Measurements from ENCODE around the gene ALG12.

ALG12 gene

DNA sequence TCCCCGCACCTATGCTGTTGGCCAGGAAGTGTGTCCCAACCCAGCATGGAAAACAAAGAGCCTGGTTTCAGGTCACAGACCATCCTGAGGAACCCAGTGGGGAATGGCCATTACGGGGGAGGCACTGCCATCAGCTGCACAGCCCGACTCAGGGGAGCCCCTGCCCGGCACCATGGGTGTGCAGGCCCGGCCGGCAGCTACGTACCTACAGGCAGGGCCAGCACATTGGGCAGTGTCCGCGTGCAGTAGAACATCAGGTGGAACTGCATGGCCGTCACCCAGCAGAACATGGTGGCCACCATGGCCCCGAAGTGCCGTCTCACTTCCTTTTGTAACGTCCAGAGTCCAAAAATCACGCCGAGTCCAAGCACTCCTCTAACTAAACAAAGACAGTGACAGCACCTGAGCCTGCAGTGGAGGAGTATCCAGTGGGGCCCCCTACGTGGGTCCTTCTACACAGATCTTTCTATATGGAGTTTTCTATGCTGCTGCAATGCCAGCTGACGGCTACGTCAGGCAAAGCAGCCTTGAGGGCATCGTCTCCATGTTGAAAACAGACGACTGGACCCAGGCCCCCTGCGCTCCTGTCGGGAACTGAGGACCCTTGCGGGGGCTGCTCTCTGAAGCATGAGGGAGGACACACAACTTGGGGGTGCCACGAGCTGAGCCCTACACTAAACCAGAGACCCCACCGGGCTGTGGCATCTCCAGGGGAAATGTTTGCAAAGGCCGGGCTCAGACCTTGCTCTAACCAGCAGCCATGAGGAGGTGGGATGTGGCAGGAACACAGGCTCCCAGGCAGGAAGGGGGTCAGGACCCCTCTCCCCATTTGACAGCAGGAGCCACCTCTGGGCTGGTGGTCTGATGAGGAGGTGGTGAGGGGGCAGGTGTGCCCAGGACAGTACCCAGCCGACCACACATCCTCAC, 7.7 kb downstream of the ALG12 start:
- DNase-seq: no peak

DNA sequence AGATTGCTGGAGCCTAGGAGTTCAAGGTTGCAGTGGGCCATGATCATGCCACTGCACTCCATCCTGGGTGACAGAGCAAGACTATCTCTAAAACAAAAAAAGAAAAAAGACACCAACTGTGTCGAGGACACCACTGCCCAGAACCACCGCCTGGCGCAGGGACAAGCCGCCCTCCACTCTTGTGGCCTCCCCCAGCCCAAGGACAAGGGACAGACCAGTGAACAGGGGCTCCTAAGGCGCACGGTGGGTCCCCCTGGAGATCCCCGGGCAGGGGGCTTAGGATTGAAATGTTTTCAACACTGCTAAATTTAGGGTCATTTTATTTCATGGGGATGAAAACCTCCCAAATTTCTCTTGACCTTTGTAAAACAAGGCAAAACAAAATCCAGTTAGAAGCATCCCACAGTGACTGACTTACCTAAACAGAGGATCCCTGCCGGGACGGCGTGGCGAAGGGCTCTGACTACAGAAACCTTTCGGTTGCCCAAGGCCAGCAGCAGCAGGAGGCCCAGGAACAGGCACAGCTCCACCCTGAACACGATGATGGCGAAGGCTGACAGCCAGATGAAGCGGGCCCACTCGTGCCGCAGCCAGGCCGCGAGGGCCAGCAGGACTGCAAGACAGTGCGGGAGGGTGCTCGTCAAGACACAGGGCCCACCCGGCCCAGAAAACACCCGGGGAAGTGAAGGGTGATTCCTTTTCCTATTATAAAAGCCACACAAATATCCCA, 8.6 kb downstream of the ALG12 start:
- DNase-seq: no peak

DNA sequence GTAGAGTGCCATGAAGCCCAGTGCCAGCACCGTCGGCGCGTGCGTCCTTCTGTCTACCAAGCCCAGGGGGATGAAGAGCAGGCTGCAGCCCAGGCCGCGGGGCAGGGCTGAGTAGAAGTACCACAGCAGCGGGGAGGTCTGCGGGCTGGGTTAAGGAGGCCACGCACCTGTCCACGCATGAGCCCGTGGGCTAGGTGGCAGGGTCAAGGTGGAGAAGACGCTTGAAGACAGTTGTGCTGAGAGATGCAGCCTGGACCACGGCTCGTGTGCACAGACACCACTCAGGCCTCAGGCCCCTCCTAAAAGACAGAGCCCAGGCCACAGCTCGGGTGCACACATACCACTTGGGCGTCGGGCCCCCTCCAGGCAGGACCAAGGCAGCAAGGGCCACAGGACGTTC, 10.4 kb downstream of the ALG12 start:
- DNase-seq: no peak

DNA sequence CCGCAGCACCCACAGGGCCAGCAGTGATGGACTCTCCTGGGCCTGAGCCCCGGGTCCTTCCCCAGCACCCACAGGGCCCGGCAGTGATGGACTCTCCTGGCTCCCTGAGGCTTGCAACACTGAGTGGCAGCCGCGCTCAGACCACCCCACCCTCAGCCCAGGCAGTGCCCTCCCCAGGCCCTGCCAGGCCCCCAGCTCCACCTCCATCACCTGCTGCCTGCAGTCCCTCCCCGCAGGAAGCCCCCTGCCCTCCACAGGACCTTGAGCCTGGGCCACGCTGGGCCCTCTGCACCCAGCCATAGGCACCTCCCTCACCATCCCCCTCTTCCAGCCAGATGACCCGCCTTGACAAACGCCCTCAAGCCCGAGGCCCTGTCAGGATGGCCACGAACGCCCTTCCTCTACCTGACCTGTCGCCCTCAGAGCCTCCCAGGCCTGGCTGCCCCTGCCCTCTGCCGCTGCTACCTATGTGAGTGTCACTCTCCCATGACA, 11.4 kb downstream of the ALG12 start:
- DNase-seq: no peak

DNA sequence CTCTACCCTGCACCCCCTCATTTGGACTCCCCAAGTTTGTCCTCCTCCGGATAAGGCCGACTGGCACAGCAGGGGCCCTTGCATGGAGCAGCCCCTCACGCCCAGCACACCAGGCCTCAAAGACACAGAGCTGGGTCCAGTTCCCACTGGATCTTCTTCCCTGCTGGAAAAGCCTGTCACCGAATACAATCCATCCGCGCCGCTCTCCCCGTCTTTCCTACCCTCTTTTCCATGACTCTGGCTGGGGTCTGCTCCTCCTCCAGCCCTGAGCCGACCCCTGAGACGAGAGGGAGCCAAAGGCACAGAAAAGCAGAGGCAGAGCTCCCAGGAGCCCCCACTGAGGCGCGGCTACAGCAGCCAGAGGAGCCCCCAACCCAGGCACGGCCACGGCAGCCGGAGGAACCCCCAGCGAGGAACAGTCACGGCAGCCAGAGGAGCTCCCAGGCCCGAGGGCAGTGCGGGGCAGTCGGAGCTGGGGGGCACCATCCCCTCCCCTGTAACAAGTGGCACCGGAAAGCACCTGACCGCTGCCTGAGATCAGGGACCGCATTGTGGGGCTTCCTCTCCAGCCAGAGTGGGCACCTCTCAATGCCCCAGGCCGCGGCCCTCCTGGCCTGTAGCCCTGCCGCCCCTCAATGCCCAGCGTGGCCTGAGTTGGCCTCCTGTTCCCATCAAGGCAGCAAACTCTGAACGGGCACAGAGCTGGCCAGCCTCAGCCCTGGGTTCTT, 12.0 kb downstream of the ALG12 start:
- no peak for DNase-seq

DNA sequence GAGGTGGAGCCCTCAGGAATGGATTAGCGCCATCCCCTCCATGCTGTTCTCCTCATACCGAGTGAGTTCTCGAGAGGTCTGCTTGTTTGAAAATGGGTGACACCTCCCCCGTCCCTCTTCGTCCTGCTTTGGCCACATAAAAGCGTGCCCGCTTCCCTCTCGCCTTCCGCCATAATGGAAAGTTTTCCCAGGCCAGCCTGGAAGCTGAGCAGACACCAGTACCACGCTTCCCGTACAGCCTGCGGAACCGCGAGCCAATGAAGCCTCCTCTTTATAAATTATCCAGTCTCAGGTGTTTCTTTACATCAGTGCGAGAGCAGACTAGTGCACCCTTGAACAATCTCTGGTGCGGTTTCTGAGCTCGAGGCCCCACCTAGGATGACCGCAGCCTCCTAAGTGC, 12.8 kb downstream of the ALG12 start:
- DNase-seq: no peak

DNA sequence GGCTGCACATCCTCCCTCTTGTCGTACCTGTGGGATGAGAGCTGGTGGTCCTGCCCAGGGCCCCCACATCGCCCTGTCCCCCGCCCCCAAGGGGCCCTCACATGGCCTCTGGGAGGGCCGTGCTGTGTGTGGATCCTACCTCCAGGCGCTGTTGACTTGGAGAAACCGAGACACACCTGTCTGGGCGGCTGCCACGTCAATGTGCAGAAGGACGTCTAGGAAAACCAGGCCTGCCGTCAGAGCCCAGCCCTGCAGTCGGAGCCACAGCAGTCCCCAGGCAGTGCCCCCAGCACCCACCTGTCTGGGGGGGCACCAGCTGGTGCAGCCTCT, 14.2 kb downstream of the ALG12 start:
- DNase-seq: no peak

DNA sequence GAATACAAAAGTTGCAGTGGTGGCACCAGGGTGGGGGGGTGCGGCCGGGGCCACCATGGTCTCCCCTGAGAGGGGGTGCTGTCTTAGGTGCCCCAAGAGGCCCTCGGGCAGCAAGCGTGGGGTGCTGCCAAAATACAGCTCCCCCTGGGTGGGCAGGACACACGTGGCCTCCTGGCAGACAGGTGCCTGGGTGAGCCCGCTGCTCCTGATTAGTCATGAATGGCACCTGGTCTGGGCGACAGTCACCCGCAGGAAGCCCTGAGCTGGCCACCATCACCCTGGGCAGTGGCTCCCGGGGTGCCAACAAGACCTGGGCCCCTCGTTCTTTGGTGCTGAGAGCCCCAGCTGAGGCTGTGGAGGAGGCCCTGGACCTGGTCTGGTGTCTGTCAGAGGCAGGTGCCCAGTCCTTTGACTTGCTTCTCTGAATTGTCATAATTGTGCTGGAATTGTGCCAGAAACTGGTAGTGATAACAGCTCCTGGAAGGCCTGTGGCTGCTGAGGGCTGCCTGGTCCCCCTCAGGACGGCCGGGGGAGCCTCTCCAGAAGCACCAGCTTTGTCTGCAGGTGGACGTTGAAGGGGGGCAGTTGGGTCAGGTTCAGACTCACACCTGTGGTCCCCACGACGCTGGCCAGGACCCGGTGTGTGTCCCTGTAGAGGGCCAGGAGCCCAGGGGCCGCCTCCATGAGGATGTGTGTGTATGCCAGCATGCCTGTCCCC, 14.8 kb downstream of the ALG12 start:
- DNase-seq: no peak

DNA sequence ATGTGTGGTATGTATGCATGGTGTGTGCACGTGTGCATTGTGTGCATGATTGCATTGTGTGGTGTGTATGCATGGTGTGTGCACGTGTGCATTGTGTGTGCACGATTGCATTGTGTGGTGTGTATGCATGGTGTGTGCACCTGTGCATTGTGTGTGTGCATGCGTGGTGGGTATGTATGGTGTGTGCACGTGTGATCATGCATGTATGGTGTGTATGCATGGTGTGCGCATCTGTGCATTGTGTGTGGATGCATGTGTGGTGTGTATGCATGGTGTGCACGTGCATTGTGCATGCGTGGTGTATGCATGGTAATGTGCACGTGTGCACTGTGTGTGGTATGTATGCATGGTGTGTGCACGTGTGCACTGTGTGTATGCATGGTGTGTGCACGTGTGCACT, 16.8 kb downstream of the ALG12 start:
- no peak for DNase-seq

DNA sequence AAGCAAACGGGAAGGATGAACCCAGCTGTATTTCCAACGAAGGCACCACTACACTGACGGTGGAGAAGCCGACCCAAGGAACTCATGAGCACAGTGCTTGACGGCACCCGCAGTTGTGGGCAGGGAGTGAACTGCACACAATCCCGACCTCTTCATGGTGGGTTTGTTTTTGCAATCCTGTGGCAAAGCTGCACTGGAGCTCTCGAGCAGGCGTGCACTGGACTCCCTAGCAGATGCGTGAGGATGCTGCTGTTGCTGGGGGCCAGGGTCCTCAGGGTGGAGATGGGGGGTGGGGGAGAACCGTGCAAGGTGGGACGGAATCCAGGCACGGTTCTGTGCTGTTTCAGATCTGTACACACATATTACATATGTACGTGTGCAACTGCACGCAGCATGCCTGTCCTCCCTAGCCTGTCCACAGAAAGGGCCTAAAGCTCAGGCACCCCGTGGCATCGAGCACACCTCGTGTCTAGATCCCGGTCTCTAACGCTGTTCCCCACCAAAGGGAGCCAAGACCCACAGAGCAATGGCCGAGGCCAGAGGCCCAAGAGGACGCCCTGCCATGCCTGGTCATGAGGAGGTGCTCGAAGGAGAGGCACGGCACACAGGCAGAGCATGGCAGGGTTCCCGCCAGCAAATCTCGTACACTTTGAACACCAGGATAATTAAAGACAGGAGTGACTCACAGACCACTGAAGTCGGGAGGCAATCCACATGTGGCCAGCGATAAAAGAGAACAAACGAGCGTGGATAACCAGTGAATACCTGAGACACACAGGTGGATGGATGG, 17.6 kb downstream of the ALG12 start:
- no peak for DNase-seq

DNA sequence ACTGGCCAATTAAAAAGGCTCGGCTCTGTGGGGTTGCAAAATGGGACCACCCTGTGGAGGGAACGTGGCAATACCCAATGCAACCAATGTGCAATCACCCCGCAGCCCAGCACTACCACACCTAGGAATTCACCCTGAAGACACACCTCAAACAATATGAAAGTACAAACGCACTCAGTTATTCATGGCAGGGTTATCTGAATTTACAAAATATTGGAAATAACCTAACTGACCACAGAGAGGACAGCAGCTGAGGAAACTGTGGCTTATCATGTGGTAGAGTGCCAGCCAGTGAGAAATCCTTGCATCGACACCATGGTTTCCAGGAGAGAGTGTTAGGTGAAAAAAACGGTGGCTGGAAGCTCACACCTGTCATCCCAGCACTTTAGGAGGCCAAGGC, 18.7 kb downstream of the ALG12 start:
- no peak for DNase-seq

DNA sequence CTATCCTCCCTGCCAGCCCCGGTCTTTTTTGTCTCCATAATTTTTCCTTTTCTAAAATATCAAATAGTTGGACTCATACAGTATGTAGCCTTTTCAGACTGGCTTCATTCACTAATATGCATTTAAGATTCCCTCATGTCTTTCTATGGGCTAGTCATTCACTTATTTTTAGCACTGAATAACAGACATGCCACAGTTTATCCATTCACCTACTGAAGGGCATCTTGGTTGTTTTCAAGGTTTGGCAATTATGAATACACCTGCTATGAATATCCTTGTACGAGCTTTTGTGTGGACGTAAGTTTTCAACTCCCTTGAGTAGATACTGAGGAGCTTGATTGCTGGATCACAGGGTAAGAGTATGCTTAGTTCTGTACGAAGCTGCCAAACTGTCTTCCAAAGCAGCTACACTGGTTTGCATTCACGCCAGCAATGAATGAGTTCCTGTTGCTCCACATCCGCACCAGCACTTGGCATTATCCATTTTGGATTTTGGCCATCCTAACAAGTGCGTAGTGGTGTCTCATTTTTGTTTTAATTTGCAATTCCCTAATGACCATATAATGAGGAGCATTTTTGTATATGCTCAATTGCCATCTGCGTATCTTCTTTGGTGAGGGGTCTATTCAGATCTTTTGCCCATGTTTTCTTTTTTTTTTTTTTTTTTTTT, 21.1 kb downstream of the ALG12 start:
- no peak for DNase-seq

DNA sequence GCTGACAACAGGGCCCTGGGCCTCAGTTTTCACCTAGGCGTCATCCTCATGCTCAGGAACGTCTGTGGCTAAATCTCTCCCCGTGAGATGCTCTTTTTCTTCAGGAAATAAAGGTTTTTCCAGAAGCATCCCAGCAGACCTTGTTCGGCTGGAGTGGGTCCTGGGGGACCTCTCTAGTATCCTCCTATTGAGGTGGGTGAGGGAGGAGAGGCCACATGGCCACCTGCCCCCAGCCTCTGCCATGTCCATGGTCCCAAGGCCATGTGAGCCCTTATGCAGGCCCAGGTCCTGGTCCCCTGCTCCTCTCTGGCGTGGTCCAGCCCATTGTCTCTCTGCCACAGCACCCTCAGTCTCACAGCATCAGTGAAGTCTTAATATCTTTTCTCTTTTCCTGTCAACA, 22.0 kb downstream of the ALG12 start:
- DNase-seq: no peak

DNA sequence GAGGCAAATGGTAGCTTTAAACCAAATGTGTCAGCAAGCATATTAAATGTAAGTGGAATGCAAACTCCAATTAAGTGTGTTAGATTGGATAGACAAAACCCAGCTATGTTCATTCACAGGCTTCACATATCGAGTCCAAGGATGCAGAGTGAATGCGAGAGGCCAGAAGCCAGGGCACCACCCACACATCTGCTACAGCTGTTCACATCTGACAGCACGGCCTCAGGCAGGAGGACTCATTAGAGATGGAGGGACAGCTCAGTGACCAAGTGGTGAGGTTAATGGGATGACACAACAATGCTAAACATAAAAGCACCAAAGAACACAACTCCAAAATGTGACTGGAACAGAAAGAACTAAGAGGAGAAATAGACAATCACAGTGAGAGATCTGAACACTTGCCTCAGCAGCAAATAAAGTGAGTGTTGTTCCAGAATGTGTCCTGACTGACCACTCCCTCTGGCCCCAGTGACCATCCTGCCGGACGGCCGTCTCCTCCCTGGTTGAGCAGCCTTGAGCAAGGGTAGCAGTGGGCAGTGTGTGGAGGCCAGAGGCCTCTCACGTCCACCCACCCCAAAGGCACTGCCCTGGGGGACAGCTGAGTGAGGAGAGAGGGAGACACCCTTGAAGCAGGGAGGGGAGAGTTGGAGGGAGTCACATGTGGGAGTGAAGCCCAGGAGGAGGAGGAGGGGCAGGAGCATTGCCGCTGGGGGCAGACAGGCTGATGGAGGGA, 23.8 kb downstream of the ALG12 start:
- no peak for DNase-seq

DNA sequence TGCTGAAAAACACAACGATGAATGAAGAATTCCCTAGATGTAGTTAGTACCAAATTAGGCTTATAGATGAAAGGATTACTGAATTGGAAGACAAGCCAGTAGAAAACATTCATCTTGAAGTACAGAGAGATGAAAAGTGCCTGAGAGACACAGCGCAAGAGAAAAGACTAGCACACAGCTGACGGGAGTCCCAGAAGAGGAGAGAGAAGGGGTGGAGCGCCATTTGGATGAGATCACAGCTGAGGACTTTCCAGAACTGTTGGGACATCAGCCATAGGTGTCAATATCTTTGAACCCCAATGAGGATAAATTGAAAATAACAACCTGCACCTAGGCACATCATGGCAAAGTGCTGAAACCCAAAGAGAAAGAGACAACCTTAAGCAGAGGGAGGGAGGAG, 25.2 kb downstream of the ALG12 start:
- no peak for DNase-seq

DNA sequence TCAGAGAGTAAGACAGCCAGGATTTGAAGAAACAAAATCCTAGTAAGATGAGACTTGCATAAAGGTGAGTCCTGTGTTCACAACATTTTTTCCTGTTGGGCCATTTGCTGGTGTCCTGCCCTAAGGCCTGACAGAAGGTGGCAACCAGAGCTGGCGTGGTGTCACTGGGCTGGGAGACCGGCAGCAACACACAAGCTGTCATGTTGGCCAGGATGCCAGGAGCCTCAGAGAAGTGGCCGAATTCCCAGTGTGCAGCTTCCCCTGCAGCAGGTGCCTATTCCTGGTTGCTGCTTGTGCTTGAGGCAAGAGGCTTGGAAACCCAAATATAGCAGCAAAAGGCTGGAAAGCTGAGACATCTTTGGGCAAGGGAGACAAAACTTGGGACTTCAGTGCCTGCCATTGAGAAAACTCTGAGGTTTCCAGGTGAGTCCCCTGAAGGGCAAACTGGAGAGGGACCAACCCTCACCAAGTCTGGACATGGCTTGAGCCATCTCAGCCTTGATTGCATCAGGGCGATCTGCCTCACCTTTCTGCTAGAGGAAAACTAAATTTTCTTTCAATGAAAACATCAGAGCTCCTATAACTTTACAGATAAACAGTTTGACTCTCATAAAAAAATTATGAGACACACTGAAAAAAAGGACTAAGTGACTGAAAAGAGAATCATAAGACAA, 25.9 kb downstream of the ALG12 start:
- no peak for DNase-seq

DNA sequence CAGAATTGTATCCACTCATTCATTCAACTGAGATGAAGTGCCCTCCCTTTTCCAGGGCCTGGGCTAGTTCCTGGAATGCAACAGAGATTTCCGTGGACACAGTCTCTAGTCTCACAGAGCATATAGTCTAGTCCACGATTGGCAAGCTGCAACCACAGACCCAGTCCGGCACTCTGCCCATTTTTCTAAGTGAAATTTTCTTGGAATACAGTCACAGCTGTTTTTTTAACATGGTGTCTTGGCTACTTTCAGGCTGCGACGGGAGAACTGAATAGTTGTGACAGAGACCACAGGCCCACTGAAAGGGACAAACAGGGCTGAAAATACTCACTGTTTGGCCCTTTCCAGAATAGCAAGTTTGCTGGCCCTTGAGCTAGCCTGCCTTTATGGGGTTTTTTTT, 29.2 kb downstream of the ALG12 start:
- DNase-seq: no peak

DNA sequence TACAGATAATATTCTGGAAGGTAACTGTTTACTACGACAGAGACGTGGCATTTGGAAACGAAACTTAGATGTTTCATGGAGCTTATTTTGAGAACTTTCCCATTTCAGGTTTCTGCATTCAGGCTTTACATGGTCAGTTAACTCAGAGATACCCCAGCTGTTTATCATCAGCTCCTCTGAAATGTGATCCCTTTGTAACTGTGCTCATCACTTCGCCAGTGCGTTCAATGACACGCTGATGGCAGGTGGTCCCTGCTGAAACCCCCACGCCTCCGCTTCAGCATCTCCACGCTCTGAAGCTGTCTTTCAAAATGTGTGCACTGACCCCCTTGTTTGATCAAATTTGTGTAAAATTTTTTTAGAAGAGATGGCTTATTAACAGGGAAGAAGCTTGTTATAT, 30.5 kb downstream of the ALG12 start:
- no peak for DNase-seq

DNA sequence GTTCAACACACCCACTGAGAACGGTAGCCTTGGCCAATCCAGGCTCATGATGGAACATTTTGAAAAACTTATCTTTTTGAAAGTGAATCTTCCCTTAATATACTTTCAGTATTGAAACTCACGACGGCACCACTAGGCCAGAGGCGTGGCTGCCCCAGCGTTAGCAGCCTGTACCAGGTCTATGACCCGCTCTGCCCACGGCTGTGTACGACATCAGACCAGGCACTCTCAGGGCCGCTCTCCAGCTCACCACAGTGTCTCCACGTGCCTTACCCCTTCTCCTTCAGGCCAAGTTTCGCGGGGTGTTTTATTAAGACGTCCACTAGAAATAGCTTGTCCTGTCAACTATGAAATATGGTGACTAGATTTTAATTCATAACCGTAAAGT, 31.2 kb downstream of the ALG12 start:
- no peak for DNase-seq

DNA sequence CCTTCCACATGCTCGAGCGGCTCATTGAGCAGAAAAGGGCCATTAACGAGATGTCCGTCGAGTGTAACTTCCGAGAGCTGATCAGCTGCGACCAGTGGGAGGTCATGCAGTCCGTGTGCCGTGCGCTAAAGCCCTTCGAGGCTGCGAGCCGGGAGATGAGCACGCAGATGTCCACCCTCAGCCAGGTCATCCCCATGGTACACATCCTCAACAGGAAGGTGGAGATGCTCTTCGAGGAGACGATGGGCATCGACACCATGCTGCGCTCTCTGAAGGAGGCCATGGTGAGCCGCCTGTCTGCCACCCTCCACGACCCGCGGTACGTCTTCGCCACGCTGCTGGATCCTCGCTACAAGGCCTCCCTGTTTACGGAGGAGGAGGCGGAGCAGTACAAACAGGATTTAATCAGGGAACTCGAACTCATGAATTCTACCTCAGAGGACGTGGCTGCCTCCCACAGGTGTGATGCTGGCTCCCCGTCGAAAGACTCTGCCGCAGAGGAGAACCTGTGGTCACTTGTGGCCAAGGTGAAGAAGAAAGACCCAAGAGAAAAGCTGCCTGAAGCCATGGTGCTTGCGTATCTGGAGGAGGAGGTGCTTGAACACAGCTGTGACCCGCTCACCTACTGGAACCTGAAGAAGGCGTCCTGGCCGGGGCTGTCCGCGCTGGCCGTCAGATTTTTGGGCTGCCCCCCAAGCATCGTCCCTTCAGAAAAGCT, 31.7 kb downstream of the ALG12 start:
- DNase-seq: no peak
